ENCODE data around the gene KRAS. TPM values are rescaled to one million over a fixed set of nuclear protein-coding genes. Genes with fewer than 3 reads are reported as not detected.
A peak's percentile ranks its signal among the peaks of the same experiment; 100 is the strongest.

The KRAS gene
- total RNA-seq, 1 donor from 2014 or later = 28.6 TPM

DNA sequence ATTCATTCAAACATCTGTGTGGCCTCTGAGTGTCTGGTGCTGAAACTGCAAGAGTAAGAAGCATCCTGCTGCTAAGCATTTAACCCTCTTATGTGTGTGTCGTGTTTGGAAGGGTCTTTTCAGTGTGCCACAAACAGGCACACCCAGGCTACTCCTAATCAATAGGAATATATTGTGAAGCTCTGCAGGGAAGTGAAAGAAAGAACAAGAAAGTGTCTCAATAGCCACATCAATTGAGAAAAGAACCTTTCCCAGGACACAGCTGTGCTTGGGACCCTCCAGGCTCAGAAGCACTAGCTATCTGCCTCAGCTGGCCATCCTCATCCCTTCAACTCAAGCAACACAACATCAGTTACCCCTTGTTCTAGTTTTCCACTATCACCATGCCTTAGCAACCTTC lies 13.4 kb upstream of the KRAS start:
- no peak for DNase-seq

GRCh38 chr12:25263594-25263993 lies 12.9 kb upstream of the KRAS start:
- Histone ChIP-seq H3K27me3 (ENCODE audit: low read depth) (no peaks in the 10 kb centered on the region), H3K27ac (no peak overlapping the region), H3K4me1 (no peaks in the 10 kb centered on the region), H3K36me3 (no peaks in the 10 kb centered on the region), H3K9me3 (no peaks in the 10 kb centered on the region), H3K4me3 (no peak overlapping the region)
- ATAC-seq (no peak), DNase-seq (no peak)
- TF ChIP-seq, protein P1, sequence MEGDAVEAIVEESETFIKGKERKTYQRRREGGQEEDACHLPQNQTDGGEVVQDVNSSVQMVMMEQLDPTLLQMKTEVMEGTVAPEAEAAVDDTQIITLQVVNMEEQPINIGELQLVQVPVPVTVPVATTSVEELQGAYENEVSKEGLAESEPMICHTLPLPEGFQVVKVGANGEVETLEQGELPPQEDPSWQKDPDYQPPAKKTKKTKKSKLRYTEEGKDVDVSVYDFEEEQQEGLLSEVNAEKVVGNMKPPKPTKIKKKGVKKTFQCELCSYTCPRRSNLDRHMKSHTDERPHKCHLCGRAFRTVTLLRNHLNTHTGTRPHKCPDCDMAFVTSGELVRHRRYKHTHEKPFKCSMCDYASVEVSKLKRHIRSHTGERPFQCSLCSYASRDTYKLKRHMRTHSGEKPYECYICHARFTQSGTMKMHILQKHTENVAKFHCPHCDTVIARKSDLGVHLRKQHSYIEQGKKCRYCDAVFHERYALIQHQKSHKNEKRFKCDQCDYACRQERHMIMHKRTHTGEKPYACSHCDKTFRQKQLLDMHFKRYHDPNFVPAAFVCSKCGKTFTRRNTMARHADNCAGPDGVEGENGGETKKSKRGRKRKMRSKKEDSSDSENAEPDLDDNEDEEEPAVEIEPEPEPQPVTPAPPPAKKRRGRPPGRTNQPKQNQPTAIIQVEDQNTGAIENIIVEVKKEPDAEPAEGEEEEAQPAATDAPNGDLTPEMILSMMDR (IDR thresholded peaks at IDR 0.05) = no peak
- intact Hi-C loops (cut with DNase I) = no loop called here

More for the DNA sequence above, 13.4 kb upstream of the KRAS start:
- Histone ChIP-seq H3K4me1 (no peaks in the 10 kb centered on the region), H3K4me3 (no peak overlapping the region), H3K36me3 (no peaks in the 10 kb centered on the region), H3K27me3 (ENCODE audit: low read depth) (no peaks in the 10 kb centered on the region), H3K9me3 (no peaks in the 10 kb centered on the region), H3K27ac (no peak overlapping the region)
- TF ChIP-seq, protein P1 (IDR thresholded peaks at IDR 0.05) = no peak
- intact Hi-C loops (cut with DNase I) = no loop called here
- no peak for ATAC-seq

DNA sequence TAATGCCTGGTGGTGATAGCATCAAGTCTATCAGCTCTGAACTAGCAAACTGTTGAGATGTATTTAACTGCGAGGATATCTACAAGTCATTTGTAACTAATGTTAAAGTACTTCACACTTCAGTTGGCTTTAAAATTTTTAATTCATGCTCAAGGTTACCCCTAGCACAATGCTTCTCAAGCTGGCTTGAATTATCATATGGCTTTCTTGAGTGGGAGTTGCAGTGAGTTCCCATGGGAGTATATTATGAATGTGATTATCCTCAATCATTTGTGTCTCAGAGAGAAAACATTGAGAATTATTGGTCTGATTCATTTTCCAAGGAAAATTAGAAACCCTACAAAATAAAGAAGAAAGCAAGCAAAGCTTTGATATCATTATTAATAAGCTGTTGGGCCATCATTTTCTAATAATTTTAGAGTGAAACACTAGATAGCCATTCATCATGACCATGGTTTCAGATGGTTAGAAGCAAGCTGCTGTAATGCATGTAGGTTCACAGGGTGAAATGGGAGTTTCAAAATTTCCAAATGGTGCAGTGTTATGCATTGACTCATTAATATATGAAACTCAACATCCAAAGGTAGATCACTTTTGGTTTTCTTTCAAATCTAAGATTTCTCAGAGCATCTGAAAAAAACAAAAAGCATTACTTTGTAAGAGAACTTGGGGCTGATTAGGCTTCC lies 11.8 kb upstream of the KRAS start:
- H3K27ac ChIP-seq = no peak overlapping the region
- TF ChIP-seq, protein P1 (IDR thresholded peaks at IDR 0.05) = no peak
- no peaks in the 10 kb centered on the region for H3K9me3 ChIP-seq
- ATAC-seq (no peak), DNase-seq (no peak)
- H3K27me3 ChIP-seq (ENCODE audit: low read depth) = no peaks in the 10 kb centered on the region
- H3K36me3 ChIP-seq = no peaks in the 10 kb centered on the region
- intact Hi-C loops (cut with DNase I) = no loop called here
- no peaks in the 10 kb centered on the region for H3K4me1 ChIP-seq
- H3K4me3 ChIP-seq = no peak overlapping the region

DNA sequence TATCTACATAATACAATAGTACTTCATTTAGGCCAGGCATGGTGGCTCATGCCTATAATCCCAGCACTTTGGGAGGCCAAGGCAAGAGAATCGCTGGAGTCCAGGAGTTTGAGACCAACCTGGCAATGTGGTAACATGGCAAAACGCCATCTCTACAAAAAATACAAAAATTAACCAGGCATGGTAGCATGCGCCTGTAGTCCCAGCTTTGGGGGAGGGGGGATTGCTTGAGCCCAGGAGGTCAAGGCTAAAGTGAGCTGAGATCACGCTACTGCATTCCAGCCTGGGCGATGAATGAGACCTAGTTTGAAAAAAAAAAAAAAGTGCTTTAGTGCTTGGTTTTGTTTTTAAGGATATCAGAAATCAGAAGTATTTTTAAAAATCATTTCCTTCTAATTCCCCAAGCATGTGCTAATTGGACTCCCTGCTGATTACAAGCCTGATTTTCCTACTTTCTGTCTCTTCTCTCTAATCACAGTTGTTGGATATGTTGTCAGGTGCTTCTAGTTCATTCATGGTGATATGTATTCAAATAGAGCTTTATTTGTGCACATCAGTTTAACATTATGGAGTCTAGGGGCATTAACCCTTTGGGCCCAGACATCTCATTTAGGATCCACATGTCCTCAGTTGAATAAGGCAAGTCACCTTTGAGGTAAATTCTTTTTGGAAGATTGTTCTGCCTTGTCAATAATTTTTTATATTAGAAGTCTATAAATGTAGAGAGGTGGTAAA lies 7.0 kb upstream of the KRAS start:
- Histone ChIP-seq H3K27me3 (ENCODE audit: low read depth) (no peaks in the 10 kb centered on the region), H3K4me1 (no peaks in the 10 kb centered on the region), H3K9me3 (no peaks in the 10 kb centered on the region), H3K4me3 (no peak overlapping the region), H3K27ac (no peak overlapping the region), H3K36me3 (no peaks in the 10 kb centered on the region)
- TF ChIP-seq, protein P1 (IDR thresholded peaks at IDR 0.05) = no peak
- intact Hi-C loops (cut with DNase I) = no loop called here
- ATAC-seq = no peak
- no peak for DNase-seq

GRCh38 chr12:25256826-25257225 lies 6.1 kb upstream of the KRAS start:
- intact Hi-C loops (cut with DNase I) = no loop called here
- Histone ChIP-seq H3K4me3 (no peak overlapping the region), H3K36me3 (no peaks in the 10 kb centered on the region), H3K9me3 (no peaks in the 10 kb centered on the region), H3K4me1 (peaks cover 2% of the 10 kb centered on the region), H3K27ac (no peak overlapping the region), H3K27me3 (ENCODE audit: low read depth) (no peaks in the 10 kb centered on the region)
- TF ChIP-seq, protein P1 (IDR thresholded peaks at IDR 0.05) = no peak
- no peak for DNase-seq
- ATAC-seq = peak; percentile 69 to 72

Data from lower lobe of right lung (tissue), 2 donors.